ENCODE results near the gene ERICH6. TPM values are rescaled to one million over a fixed set of nuclear protein-coding genes. Genes with fewer than 3 reads are reported as not detected.

ERICH6 gene
- total and polyA plus RNA-seq, 3 donors from 2014 or later: 9.7 to 52.5 (median 24.0) TPM

GRCh38 chr3:150640256-150640655, 63.5 kb downstream of the ERICH6 start:
- Histone ChIP-seq H3K4me3 (no peak overlapping the region), H3K36me3 (ENCODE audit: low read depth, missing control alignments) (no peaks in the 10 kb centered on the region), H3K27ac (no peak overlapping the region), H3K27me3 (no peaks in the 10 kb centered on the region), H3K4me1 (no peaks in the 10 kb centered on the region), H3K9me3 (no peaks in the 10 kb centered on the region)
- DNase-seq: no peak
- TF ChIP-seq CTCF (IDR thresholded peaks at IDR 0.05) (no peak), POLR2A (IDR thresholded peaks at IDR 0.05) (no peak)
- intact Hi-C loops (cut with DNase I; ENCODE audit: low total_unique reads): no loop called here
- 73 to 96% methylated on average over 12 of the region's 12 CpGs for WGBS, 2 donors

- intact Hi-C loops (cut with DNase I; ENCODE audit: low total_unique reads): no loop called here
- Histone ChIP-seq H3K27me3 (no peaks in the 10 kb centered on the region), H3K36me3 (ENCODE audit: low read depth, missing control alignments) (no peaks in the 10 kb centered on the region), H3K4me3 (no peak overlapping the region), H3K9me3 (no peaks in the 10 kb centered on the region), H3K27ac (no peak overlapping the region), H3K4me1 (no peaks in the 10 kb centered on the region)
- TF ChIP-seq POLR2A (IDR thresholded peaks at IDR 0.05): no peak
- TF ChIP-seq CTCF (IDR thresholded peaks at IDR 0.05): no peak
- no peak for DNase-seq
- 88 to 89% methylated on average over 5 of the region's 5 CpGs for WGBS, 2 donors
Measured at GRCh38 chr3:150639262-150639661, 64.5 kb downstream of the ERICH6 start.

GRCh38 chr3:150636258-150636657, 67.5 kb downstream of the ERICH6 start:
- intact Hi-C loops (cut with DNase I; ENCODE audit: low total_unique reads): no loop called here
- H3K27me3 ChIP-seq: no peaks in the 10 kb centered on the region
- no peak overlapping the region for H3K4me3 ChIP-seq
- no peak overlapping the region for H3K27ac ChIP-seq
- no peak for TF ChIP-seq POLR2A (IDR thresholded peaks at IDR 0.05)
- TF ChIP-seq CTCF (IDR thresholded peaks at IDR 0.05): no peak
- no peaks in the 10 kb centered on the region for H3K36me3 ChIP-seq (ENCODE audit: low read depth, missing control alignments)
- 96 to 97% methylated on average over 5 of the region's 5 CpGs for WGBS, 2 donors
- H3K9me3 ChIP-seq: no peaks in the 10 kb centered on the region
- DNase-seq: no peak
- H3K4me1 ChIP-seq: no peaks in the 10 kb centered on the region

GRCh38 chr3:150635526-150635925, 68.2 kb downstream of the ERICH6 start:
- Histone ChIP-seq H3K27me3 (no peaks in the 10 kb centered on the region), H3K27ac (peak overlapping the region in 1 of 2 donors; percentile 8), H3K4me3 (no peak overlapping the region), H3K9me3 (no peaks in the 10 kb centered on the region), H3K4me1 (no peaks in the 10 kb centered on the region), H3K36me3 (ENCODE audit: low read depth, missing control alignments) (no peaks in the 10 kb centered on the region)
- no peak for TF ChIP-seq CTCF (IDR thresholded peaks at IDR 0.05)
- TF ChIP-seq POLR2A (IDR thresholded peaks at IDR 0.05): no peak
- WGBS, 2 donors: 40 to 95% methylated on average over 1 of the region's 1 CpG
- DNase-seq: no peak
- intact Hi-C loops (cut with DNase I; ENCODE audit: low total_unique reads): no loop called here

- H3K27ac ChIP-seq: peak overlapping the region in 1 of 2 donors; percentile 8
- H3K27me3 ChIP-seq: no peaks in the 10 kb centered on the region
- no peak overlapping the region for H3K4me3 ChIP-seq
- intact Hi-C loops (cut with DNase I; ENCODE audit: low total_unique reads): no loop called here
- DNase-seq: no peak
- no peaks in the 10 kb centered on the region for H3K36me3 ChIP-seq (ENCODE audit: low read depth, missing control alignments)
- WGBS, 2 donors: 59 to 62% methylated on average over 6 of the region's 6 CpGs
- H3K4me1 ChIP-seq: no peaks in the 10 kb centered on the region
- H3K9me3 ChIP-seq: no peaks in the 10 kb centered on the region
- TF ChIP-seq POLR2A (IDR thresholded peaks at IDR 0.05): no peak
- no peak for TF ChIP-seq CTCF (IDR thresholded peaks at IDR 0.05)
Measured at GRCh38 chr3:150635076-150635475, 68.6 kb downstream of the ERICH6 start.

Data from testis (tissue), 3 donors.